SK-N-SH (cell line): Measurements from ENCODE around the gene RASAL2. TPM values are rescaled to one million over a fixed set of nuclear protein-coding genes. Genes with fewer than 3 reads are reported as not detected.

ENCODE experiments used
- CTCF ChIA-PET: fragments of 300-600, 350-600 bp; formaldehyde crosslinking; extraction: SDS; loops from one replicate; lab custom pipeline; 2021; lab: Yijun Ruan, JAX
- POLR2A ChIA-PET: fragments of 350-600 bp; sonication (Branson Sonifier 250); formaldehyde crosslinking; extraction: SDS; loops from one replicate; lab custom pipeline; 2020; ENCODE audit warnings: antibody characterized with exemption, inconsistent platforms; lab: Yijun Ruan, JAX
- DNase-seq: peaks from one replicate; pipeline ENCODE4 v3.0.0; 2012
- H2AFZ ChIP-seq: fragments of 200-600 bp; sonication (generic); 2 replicates; pipeline ENCODE4 v1.8.1; 2016; ENCODE audit warnings: antibody characterized with exemption, mild to moderate bottlenecking, low read depth
- H3F3A ChIP-seq: fragments of 200-600 bp; sonication (generic); replicated peaks from 2 replicates; pipeline ENCODE3; 2016; ENCODE audit warnings: antibody characterized with exemption, mild to moderate bottlenecking; ENCODE audit not compliant: insufficient read depth
- H3K27ac ChIP-seq, 2 experiments: fragments of 200-500 bp in 1 of 2; fragments of 200-600 bp in 1 of 2; sonication (Bioruptor generic) in 1 of 2; sonication (generic), shearing (Covaris generic) in 1 of 2; 2 replicates each; pipeline versions ENCODE4 v1.5.1 to v1.6.1; 2014 to 2016; ENCODE audit warnings: low read depth in 2 of 2, inconsistent platforms in 1 of 2, low read length in 1 of 2, mild to moderate bottlenecking in 1 of 2, mixed read lengths in 1 of 2
- H3K27me3 ChIP-seq: fragments of 200-600 bp; sonication (generic), shearing (Covaris generic); 2 replicates; pipeline ENCODE4 v1.6.1; 2016; ENCODE audit warnings: mixed run types; ENCODE audit not compliant: insufficient read depth
- H3K36me3 ChIP-seq, 2 experiments: fragments of 200-500 bp in 1 of 2; fragments of 200-600 bp in 1 of 2; sonication (Bioruptor generic) in 1 of 2; sonication (generic) in 1 of 2; replicated peaks in 1 of 2; 2 replicates each; pipeline versions ENCODE3 to v1.5.1; 2014 to 2016; ENCODE audit warnings: low read length in 1 of 2, mild to moderate bottlenecking in 1 of 2; ENCODE audit not compliant: insufficient read depth in 2 of 2, control insufficient read depth in 1 of 2
- H3K4me1 ChIP-seq, 2 experiments: fragments of 200-500 bp in 1 of 2; fragments of 200-600 bp in 1 of 2; sonication (Bioruptor generic) in 1 of 2; sonication (generic), shearing (Covaris generic) in 1 of 2; 2 replicates each; pipeline versions ENCODE4 v1.5.1 to v1.6.1; 2014 to 2016; ENCODE audit warnings: low read depth in 1 of 2, low read length in 1 of 2, mixed run types in 1 of 2; ENCODE audit not compliant: insufficient read depth in 2 of 2, control insufficient read depth in 1 of 2
- H3K4me2 ChIP-seq: fragments of 200-600 bp; sonication (generic), shearing (Covaris generic); 2 replicates; pipeline ENCODE4 v1.6.1; 2017; ENCODE audit warnings: mixed run types
- H3K4me3 ChIP-seq, 2 experiments: fragments of 200-500 bp in 1 of 2; fragments of 200-600 bp in 1 of 2; sonication (Bioruptor generic) in 1 of 2; sonication (generic), shearing (Covaris generic) in 1 of 2; 2 replicates each; pipeline versions ENCODE4 v1.5.1 to v1.8.1; 2014 to 2016; ENCODE audit warnings: low read depth in 2 of 2, inconsistent platforms in 1 of 2, low read length in 1 of 2, mild to moderate bottlenecking in 1 of 2, mixed read lengths in 1 of 2, moderate library complexity in 1 of 2
- H3K79me2 ChIP-seq: fragments of 200-600 bp; sonication (generic); 2 replicates; pipeline ENCODE4 v1.8.1; 2017; ENCODE audit warnings: mild to moderate bottlenecking; ENCODE audit not compliant: insufficient read depth
- H3K9ac ChIP-seq: fragments of 200-600 bp; sonication (generic); 2 replicates; pipeline ENCODE4 v1.6.1; 2017; ENCODE audit warnings: mixed run types
- H3K9me2 ChIP-seq: fragments of 200-600 bp; sonication (generic); 2 replicates; pipeline ENCODE4 v1.6.1; 2017; ENCODE audit warnings: mixed run types
- H3K9me3 ChIP-seq: fragments of 200-600 bp; sonication (generic); 2 replicates; pipeline ENCODE4 v1.6.1; 2017; ENCODE audit warnings: mixed run types, mild to moderate bottlenecking, moderate library complexity
- H4K20me1 ChIP-seq: fragments of 200-600 bp; sonication (generic); 2 replicates; pipeline ENCODE4 v1.6.1; 2017; ENCODE audit warnings: mild to moderate bottlenecking, mixed run types; ENCODE audit not compliant: insufficient read depth
- CHD2 ChIP-seq: fragments of 150-350 bp; IDR thresholded peaks from 2 replicates; pipeline ENCODE4 v1.6.1; 2018; ENCODE audit warnings: low read length; ENCODE audit not compliant: partially characterized antibody
- CTCF ChIP-seq: fragments of 200-600 bp; sonication (generic); IDR thresholded peaks from 2 replicates; pipeline ENCODE4 v1.6.1; 2017; ENCODE audit warnings: antibody characterized with exemption, mild to moderate bottlenecking, moderate library complexity
- ELF1 ChIP-seq: IDR thresholded peaks from 2 replicates; pipeline ENCODE4 v1.4.0; 2012
- EZH2phosphoT487 ChIP-seq: fragments of 200-600 bp; sonication (generic); IDR thresholded peaks from 2 replicates; pipeline ENCODE4 v1.6.1; 2017; ENCODE audit warnings: low read depth, mixed run types, mild to moderate bottlenecking, antibody characterized with exemption, moderate library complexity, borderline replicate concordance
- FOSL2 ChIP-seq: IDR thresholded peaks from 2 replicates; pipeline ENCODE4 v1.4.0; 2012; ENCODE audit warnings: low read depth, mild to moderate bottlenecking, moderate library complexity, borderline replicate concordance
- FOXM1 ChIP-seq: IDR thresholded peaks from 2 replicates; pipeline ENCODE4 v1.4.0; 2012; ENCODE audit warnings: low read depth, mild to moderate bottlenecking
- GABPA ChIP-seq: IDR thresholded peaks from 2 replicates; pipeline ENCODE4 v1.4.0; 2012; ENCODE audit warnings: low read depth, mild to moderate bottlenecking
- JUND ChIP-seq: IDR thresholded peaks from 2 replicates; pipeline ENCODE4 v1.4.0; 2012
- MAX ChIP-seq: IDR thresholded peaks from 2 replicates; pipeline ENCODE4 v1.4.0; 2012; ENCODE audit warnings: low read depth
- MEF2A ChIP-seq: IDR thresholded peaks from 2 replicates; pipeline ENCODE4 v1.4.0; 2012; ENCODE audit warnings: low read depth, borderline replicate concordance
- MXI1 ChIP-seq: IDR thresholded peaks from 2 replicates; pipeline ENCODE4 v1.6.1; 2012; ENCODE audit warnings: mild to moderate bottlenecking, low read depth, low read length, improper control_type of control experiment
- PBX3 ChIP-seq: IDR thresholded peaks from 2 replicates; pipeline ENCODE4; 2012
- RAD21 ChIP-seq: IDR thresholded peaks from 2 replicates; pipeline ENCODE4 v1.6.1; 2012; ENCODE audit warnings: mild to moderate bottlenecking, low read length
- RCOR1 ChIP-seq: fragments of 150-350 bp; IDR thresholded peaks from 2 replicates; pipeline ENCODE4 v1.6.1; 2017; ENCODE audit warnings: antibody characterized with exemption, low read length
- RFX5 ChIP-seq: IDR thresholded peaks from 2 replicates; pipeline ENCODE4 v1.6.1; 2012; ENCODE audit warnings: mild to moderate bottlenecking, improper control_type of control experiment, low read length
- RXRA ChIP-seq: IDR thresholded peaks from 2 replicates; pipeline ENCODE4 v1.4.0; 2012; ENCODE audit warnings: low read depth, mild to moderate bottlenecking, borderline replicate concordance
- SMC3 ChIP-seq: IDR thresholded peaks from 2 replicates; pipeline ENCODE4 v1.6.1; 2012; ENCODE audit warnings: low read depth, low read length, improper control_type of control experiment
- TEAD4 ChIP-seq: IDR thresholded peaks from 2 replicates; pipeline ENCODE4 v1.4.0; 2012; ENCODE audit warnings: mild to moderate bottlenecking, borderline replicate concordance; ENCODE audit not compliant: insufficient read depth
- YY1 ChIP-seq: IDR thresholded peaks from 2 replicates; pipeline ENCODE4 v1.4.0; 2012; ENCODE audit warnings: low read depth, mild to moderate bottlenecking
- ZBTB33 ChIP-seq: IDR thresholded peaks from 2 replicates; pipeline ENCODE4 v1.4.0; 2012; ENCODE audit warnings: low read depth, borderline replicate concordance
- WGBS: methylation state at CpG from one replicate; pipeline ENCODE4 v1.1.6; 2017; ENCODE audit warnings: low lambda C conversion rate; 5-methylcytosine and 5-hydroxymethylcytosine counted together
- polyA plus RNA-seq, 3 experiments: library from polyadenylated mRNA; depleted of rRNA; stranded (reverse); fragments of >200 nt; gene quantifications; 2 replicates each; pipeline ENCODE4 v1.2.3, GENCODE V29; 2012

RASAL2 gene
- polyA plus RNA-seq, 1 of the 3 experiments (the other 2 are of a cell fraction), result 6.9 TPM

- Histone ChIP-seq H2AFZ (no peak overlapping the region), H3K4me2 (no peak overlapping the region), H4K20me1 (no peaks in the 10 kb centered on the region), H3K9me3 (no peaks in the 10 kb centered on the region), H3K79me2 (peaks cover 12% of the 10 kb centered on the region; the same call in 1 of the 2 replicates), H3K27me3 (no peaks in the 10 kb centered on the region), H3F3A (peaks cover 6% of the 10 kb centered on the region), H3K36me3 (no peaks in the 10 kb centered on the region), H3K9me2 (no peaks in the 10 kb centered on the region), H3K4me1 (peaks cover 0 to 5% of the 10 kb centered on the region in 2 experiments; a peak in 1 of 4 replicates), H3K4me3 (no peak overlapping the region), H3K9ac (no peak overlapping the region), H3K27ac (no peak overlapping the region)
- 88% methylated on average over 1 of the region's 1 CpG for WGBS
- no peak for TF ChIP-seq RFX5
- no peak for TF ChIP-seq PBX3
- TF ChIP-seq MEF2A, result no peak
- no peak for TF ChIP-seq CTCF
- TF ChIP-seq CHD2, result no peak
- TF ChIP-seq GABPA, result no peak
- TF ChIP-seq FOSL2, result no peak
- no peak for TF ChIP-seq YY1
- TF ChIP-seq ELF1, result no peak
- no peak for TF ChIP-seq RCOR1
- no peak for TF ChIP-seq SMC3
- no peak for TF ChIP-seq MXI1
- no peak for TF ChIP-seq TEAD4
- no peak for TF ChIP-seq ZBTB33
- TF ChIP-seq FOXM1, result no peak
- POLR2A ChIA-PET, result no interaction called here
- CTCF ChIA-PET, result no interaction called here
- DNase-seq, result no peak
Observed at GRCh38 chr1:178356299-178356698, 262.4 kb downstream of the RASAL2 start.

GRCh38 chr1:178358456-178358855 is 264.6 kb downstream of the RASAL2 start:
- H3K36me3 ChIP-seq, result no peaks in the 10 kb centered on the region
- H3K27me3 ChIP-seq, result no peaks in the 10 kb centered on the region
- no peak overlapping the region for H3K4me3 ChIP-seq
- no peak overlapping the region for H3K9ac ChIP-seq
- H3K79me2 ChIP-seq, result peaks cover 19% of the 10 kb centered on the region
- H3F3A ChIP-seq, result peaks cover 6% of the 10 kb centered on the region
- ChIA-PET POLR2A (no interaction called here), CTCF (no interaction called here)
- DNase-seq, result no peak
- H3K4me1 ChIP-seq, result peaks cover 0 to 5% of the 10 kb centered on the region in 2 experiments; a peak in 2 of 4 replicates
- no peak overlapping the region for H2AFZ ChIP-seq
- H4K20me1 ChIP-seq, result no peaks in the 10 kb centered on the region
- H3K9me3 ChIP-seq, result no peaks in the 10 kb centered on the region
- 83% methylated on average over 1 of the region's 1 CpG for WGBS
- H3K9me2 ChIP-seq, result no peaks in the 10 kb centered on the region
- H3K27ac ChIP-seq, result no peak overlapping the region
- no peak overlapping the region for H3K4me2 ChIP-seq
- TF ChIP-seq FOXM1, result no peak
- no peak for TF ChIP-seq MXI1
- TF ChIP-seq RAD21, result no peak
- TF ChIP-seq EZH2phosphoT487, result no peak
- TF ChIP-seq MEF2A, result no peak
- no peak for TF ChIP-seq JUND
- no peak for TF ChIP-seq TEAD4
- TF ChIP-seq PBX3, result no peak
- TF ChIP-seq MAX, result no peak
- no peak for TF ChIP-seq CHD2
- no peak for TF ChIP-seq RXRA
- TF ChIP-seq RCOR1, result no peak
